Peyer's patch (tissue), 4 donors: ENCODE results near the gene SLC25A19.

Experiments
- CTCF ChIP-seq, 6 experiments: fragments of 450-650 bp in 4 of 6; fragments of 200-600 bp in 2 of 6; sonication (generic) in 1 of 6; IDR thresholded peaks; one replicate each; pipeline ENCODE4 v1.5.1; 2017 to 2019; ENCODE audit warnings: antibody characterized with exemption in 6 of 6, mild to moderate bottlenecking in 3 of 6, moderate library complexity in 1 of 6
- POLR2A ChIP-seq, 2 donors: fragments of 450-650 bp; IDR thresholded peaks; one replicate each; pipeline ENCODE4 v1.5.1; 2017; ENCODE audit warnings: antibody characterized with exemption in 2 of 2, mild to moderate bottlenecking in 2 of 2, moderate library complexity in 2 of 2

DNA sequence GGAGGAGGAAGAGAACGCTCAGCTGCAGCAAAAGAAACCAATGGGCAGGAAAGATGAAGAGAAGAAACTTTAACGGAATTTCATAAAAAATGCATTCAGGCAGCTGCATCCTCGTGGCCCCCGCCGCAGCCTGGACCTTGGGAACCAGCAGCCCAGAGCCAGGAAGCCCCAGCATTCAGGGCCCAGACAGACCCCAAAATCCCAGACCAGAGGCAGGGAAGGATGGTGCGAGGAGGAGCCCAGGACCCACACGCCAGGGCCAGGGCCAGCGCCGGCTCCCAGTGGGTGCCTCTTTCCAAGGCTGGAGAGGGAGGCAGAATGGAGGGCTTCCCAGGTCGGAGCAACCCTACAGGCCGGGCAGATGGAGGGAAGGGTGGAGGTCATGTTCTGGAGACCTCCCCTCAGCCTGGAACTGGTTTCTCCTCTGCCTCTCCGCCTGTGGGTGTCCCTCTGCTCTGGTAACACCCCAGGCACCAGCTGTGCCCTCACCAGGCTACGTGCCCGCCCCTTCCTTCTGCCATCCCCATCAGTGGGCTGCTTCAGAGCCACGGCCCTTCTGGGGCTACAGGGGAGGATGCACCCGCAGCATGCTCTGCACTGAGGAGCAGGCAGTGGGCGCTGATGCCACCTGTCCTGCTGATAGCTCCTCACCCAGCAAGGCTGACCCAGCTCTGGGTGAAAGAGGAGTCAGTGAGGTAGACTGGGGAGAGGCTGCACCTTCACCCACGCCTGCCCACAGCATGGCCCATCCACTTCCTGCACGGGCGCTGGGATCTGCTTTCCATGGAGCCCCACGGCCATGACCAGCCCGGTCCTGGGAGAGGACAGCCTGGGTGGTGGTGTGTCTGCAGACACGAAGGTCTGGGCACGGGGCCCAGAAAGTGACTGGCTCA, 17.0 kb downstream of the SLC25A19 start:
- no peak for TF ChIP-seq CTCF (IDR thresholded peaks at IDR 0.05)
- no peak for TF ChIP-seq POLR2A (IDR thresholded peaks at IDR 0.05)
